Esophagus squamous epithelium (tissue), 5 donors: ENCODE results near the gene GPC1. TPM values are rescaled to one million over a fixed set of nuclear protein-coding genes. Genes with fewer than 3 reads are reported as not detected.

Source experiments
- DNase-seq: peaks from one replicate; lab custom pipeline; 2025; lab: John Stamatoyannopoulos, UW
- H3K27ac ChIP-seq, 4 donors: fragments of 200-600 bp; sonication (generic); one replicate each; pipeline ENCODE4 v1.5.1; 2016 to 2019; ENCODE audit warnings: mild to moderate bottlenecking in 1 of 4
- H3K27me3 ChIP-seq, 4 donors: fragments of 200-600 bp; sonication (generic); 1 replicate in 3 of 4; 2 replicates in 1 of 4; pipeline versions ENCODE4 v1.5.1 to v1.6.0; 2017 to 2021; ENCODE audit warnings: antibody characterized with exemption in 1 of 4
- H3K36me3 ChIP-seq, 3 donors: fragments of 200-600 bp; sonication (generic); one replicate each; pipeline ENCODE4 v1.5.1; 2016 to 2019
- H3K4me1 ChIP-seq, 3 donors: fragments of 200-600 bp; sonication (generic); one replicate each; pipeline ENCODE4 v1.5.1; 2017 to 2019
- H3K4me3 ChIP-seq, 4 donors: fragments of 200-600 bp; sonication (generic); 1 replicate in 3 of 4; 2 replicates in 1 of 4; pipeline ENCODE4 v1.5.1; 2016 to 2019; ENCODE audit warnings: mild to moderate bottlenecking in 2 of 4, moderate library complexity in 1 of 4
- H3K9me3 ChIP-seq, 3 donors: fragments of 200-600 bp; sonication (generic); one replicate each; pipeline ENCODE4 v1.5.1; 2016 to 2019
- CTCF ChIP-seq, 6 experiments: fragments of 450-650 bp in 4 of 6; fragments of 200-600 bp in 2 of 6; sonication (generic) in 2 of 6; IDR thresholded peaks; one replicate each; pipeline ENCODE4 v1.5.1; 2016 to 2019; ENCODE audit warnings: antibody characterized with exemption in 6 of 6, mild to moderate bottlenecking in 4 of 6, moderate library complexity in 4 of 6
- POLR2A ChIP-seq, 4 donors: fragments of 450-650 bp; IDR thresholded peaks; one replicate each; pipeline ENCODE4 v1.6.1; 2017; ENCODE audit warnings: antibody characterized with exemption in 4 of 4, mild to moderate bottlenecking in 4 of 4, moderate library complexity in 3 of 4
- WGBS, 2 donors: methylation state at CpG; one replicate each; pipeline ENCODE4 v1.1.5; 2018; 5-methylcytosine and 5-hydroxymethylcytosine counted together
- intact Hi-C: fragments of 100-400 bp; cut with DNase I; formaldehyde crosslinking; loops from one replicate; pipeline ENCODE4 v1.15.0; 2022
- total RNA-seq, 4 donors: library from RNA; depleted of rRNA; stranded (reverse); fragments of >200 nt; gene quantifications; one replicate each; pipeline ENCODE4 v1.1.0, GENCODE V29; 2016
- donor health status: DM: yes; HTN: yes; CAD: no.

The GPC1 gene
- total RNA-seq, 4 donors from 2014 or later: 59.3 to 129 (median 78.6) TPM

- H3K4me3 ChIP-seq: no peak overlapping the region
- no peak overlapping the region for H3K27ac ChIP-seq
- H3K36me3 ChIP-seq: peaks cover 0 to 61% (median 4%) of the 10 kb centered on the region in 3 donors
- no peak for DNase-seq
- no peaks in the 10 kb centered on the region for H3K4me1 ChIP-seq
- WGBS, 2 donors: 88 to 90% methylated on average over 7 to 18 of the region's 24 CpGs
- intact Hi-C loops: loop anchor here (10.0 kb wide), 1 partner anchor 204 kb away; no protein-coding TSS in a partner anchor
- no peaks in the 10 kb centered on the region for H3K9me3 ChIP-seq
- TF ChIP-seq CTCF (IDR thresholded peaks at IDR 0.05) (no peak), POLR2A (IDR thresholded peaks at IDR 0.05) (no peak)
- H3K27me3 ChIP-seq: no peaks in the 10 kb centered on the region
Measured at GRCh38 chr2:240500561-240501423, 65.3 kb downstream of the GPC1 start.

GRCh38 chr2:240501531-240501991, 66.1 kb downstream of the GPC1 start:
- intact Hi-C loops: loop anchor here (10.0 kb wide), 1 partner anchor 203 kb away; no protein-coding TSS in a partner anchor
- no peak for DNase-seq
- Histone ChIP-seq H3K36me3 (peaks cover 0 to 57% (median 4%) of the 10 kb centered on the region in 3 donors), H3K4me3 (no peak overlapping the region), H3K27me3 (no peaks in the 10 kb centered on the region), H3K9me3 (no peaks in the 10 kb centered on the region), H3K27ac (no peak overlapping the region), H3K4me1 (no peaks in the 10 kb centered on the region)
- TF ChIP-seq CTCF (IDR thresholded peaks at IDR 0.05) (no peak), POLR2A (IDR thresholded peaks at IDR 0.05) (no peak)
- 86 to 100% methylated on average over 3 to 4 of the region's 13 CpGs for WGBS, 2 donors

- Histone ChIP-seq H3K27ac (no peak overlapping the region), H3K27me3 (no peaks in the 10 kb centered on the region), H3K36me3 (peaks cover 0 to 57% (median 4%) of the 10 kb centered on the region in 3 donors), H3K4me3 (no peak overlapping the region), H3K9me3 (no peaks in the 10 kb centered on the region), H3K4me1 (no peaks in the 10 kb centered on the region)
- no peak for DNase-seq
- no CpG with 5 or more reads among the region's 5 CpGs for WGBS, 2 donors
- TF ChIP-seq POLR2A (IDR thresholded peaks at IDR 0.05) (no peak), CTCF (IDR thresholded peaks at IDR 0.05) (no peak)
- intact Hi-C loops: loop anchor here (10.0 kb wide), 1 partner anchor 203 kb away; no protein-coding TSS in a partner anchor
Measured at GRCh38 chr2:240502059-240502429, 66.6 kb downstream of the GPC1 start.

- intact Hi-C loops: loop anchor here (10.0 kb wide), 1 partner anchor 202 kb away; no protein-coding TSS in a partner anchor
- H3K27ac ChIP-seq: no peak overlapping the region
- WGBS, 2 donors: 88% methylated on average over 7 to 8 of the region's 14 CpGs
- TF ChIP-seq POLR2A (IDR thresholded peaks at IDR 0.05) (no peak), CTCF (IDR thresholded peaks at IDR 0.05) (no peak)
- H3K36me3 ChIP-seq: peaks cover 0 to 56% (median 4%) of the 10 kb centered on the region in 3 donors
- no peaks in the 10 kb centered on the region for H3K27me3 ChIP-seq
- H3K9me3 ChIP-seq: no peaks in the 10 kb centered on the region
- H3K4me3 ChIP-seq: no peak overlapping the region
- DNase-seq: no peak
- H3K4me1 ChIP-seq: no peaks in the 10 kb centered on the region
Measured at GRCh38 chr2:240502430-240503121, 67.1 kb downstream of the GPC1 start.
